ENCODE results near the gene PACS2.

The PACS2 gene

GRCh38 chr14:105378199-105378598, 63.7 kb downstream of the PACS2 start:
- DNase-seq (ENCODE audit: insufficient read length, low spot score): no peak
- FAIRE-seq: no peak
- no peak for TF ChIP-seq CTCF (IDR thresholded peaks at IDR 0.05; ENCODE audit: insufficient read depth, missing control alignments)

- DNase-seq (ENCODE audit: insufficient read length, low spot score) (no peak), FAIRE-seq (no peak)
- TF ChIP-seq CTCF (IDR thresholded peaks at IDR 0.05; ENCODE audit: insufficient read depth, missing control alignments): no peak
Observed at GRCh38 chr14:105378873-105379685, 64.5 kb downstream of the PACS2 start.

GRCh38 chr14:105379946-105380345, 65.4 kb downstream of the PACS2 start:
- FAIRE-seq: no peak
- TF ChIP-seq CTCF (IDR thresholded peaks at IDR 0.05; ENCODE audit: insufficient read depth, missing control alignments): no peak

GRCh38 chr14:105380756-105381155, 66.2 kb downstream of the PACS2 start:
- TF ChIP-seq CTCF (IDR thresholded peaks at IDR 0.05; ENCODE audit: insufficient read depth, missing control alignments): no peak
- no peak for FAIRE-seq
- DNase-seq (ENCODE audit: insufficient read length, low spot score): no peak

More at GRCh38 chr14:105379946-105380345, 65.4 kb downstream of the PACS2 start:
- no peak for DNase-seq (ENCODE audit: insufficient read length, low spot score)

GRCh38 chr14:105381446-105382342, 67.1 kb downstream of the PACS2 start:
- no peak for FAIRE-seq
- TF ChIP-seq CTCF (IDR thresholded peaks at IDR 0.05; ENCODE audit: insufficient read depth, missing control alignments): no peak
- DNase-seq (ENCODE audit: insufficient read length, low spot score): no peak

GRCh38 chr14:105382343-105383082, 68.0 kb downstream of the PACS2 start:
- FAIRE-seq (no peak), DNase-seq (ENCODE audit: insufficient read length, low spot score) (no peak)
- no peak for TF ChIP-seq CTCF (IDR thresholded peaks at IDR 0.05; ENCODE audit: insufficient read depth, missing control alignments)

All from D721Med (cell line).